GM23248 (cell line): ENCODE measurements around the gene RAB9A. TPM values are rescaled to one million over a fixed set of nuclear protein-coding genes. Genes with fewer than 3 reads are reported as not detected.

ENCODE experiments used
- DNase-seq: peaks from one replicate; pipeline ENCODE4 v3.0.0-alpha.2; 2015
- H2AFZ ChIP-seq: fragments of 200-600 bp; sonication (generic); 2 replicates; pipeline ENCODE4 v1.6.1; 2016; ENCODE audit warnings: antibody characterized with exemption
- H3F3A ChIP-seq: fragments of 200-600 bp; sonication (generic); 2 replicates; pipeline ENCODE4 v1.6.1; 2016; ENCODE audit warnings: mild to moderate bottlenecking, antibody characterized with exemption, mixed run types; ENCODE audit not compliant: insufficient read depth
- H3K27ac ChIP-seq: fragments of 200-600 bp; sonication (generic); 2 replicates; pipeline ENCODE4 v1.5.1; 2016; ENCODE audit warnings: mild to moderate bottlenecking
- H3K27me3 ChIP-seq: fragments of 200-600 bp; sonication (generic); replicated peaks from 2 replicates; pipeline ENCODE4 v1.6.1; 2016; ENCODE audit warnings: mild to moderate bottlenecking; ENCODE audit not compliant: insufficient read depth
- H3K36me3 ChIP-seq: fragments of 200-600 bp; sonication (generic); 2 replicates; pipeline ENCODE4 v1.6.1; 2016; ENCODE audit warnings: low read depth, mild to moderate bottlenecking
- H3K4me1 ChIP-seq: fragments of 200-600 bp; sonication (generic); 2 replicates; pipeline ENCODE4 v1.6.1; 2016; ENCODE audit warnings: mild to moderate bottlenecking; ENCODE audit not compliant: insufficient read depth
- H3K4me2 ChIP-seq: fragments of 200-600 bp; sonication (generic); one replicate; pipeline ENCODE4 v1.6.1; 2016; ENCODE audit warnings: mild to moderate bottlenecking; ENCODE audit not compliant: unreplicated experiment
- H3K4me3 ChIP-seq: fragments of 200-600 bp; sonication (generic); 2 replicates; pipeline ENCODE4 v1.5.1; 2016; ENCODE audit warnings: mild to moderate bottlenecking
- H3K79me2 ChIP-seq: fragments of 200-600 bp; sonication (generic); 2 replicates; pipeline ENCODE4 v1.6.1; 2016; ENCODE audit warnings: mild to moderate bottlenecking; ENCODE audit not compliant: insufficient read depth
- H3K9ac ChIP-seq: fragments of 200-600 bp; sonication (generic); 2 replicates; pipeline ENCODE4 v1.6.1; 2016; ENCODE audit warnings: mild to moderate bottlenecking
- H3K9me2 ChIP-seq: fragments of 200-600 bp; sonication (generic); 2 replicates; pipeline ENCODE4 v1.6.1; 2016; ENCODE audit warnings: mixed run types, mild to moderate bottlenecking, moderate library complexity; ENCODE audit not compliant: insufficient read depth
- H3K9me3 ChIP-seq: fragments of 200-600 bp; sonication (generic); one replicate; pipeline ENCODE4 v1.6.1; 2017; ENCODE audit warnings: low read depth
- H4K20me1 ChIP-seq: fragments of 200-600 bp; sonication (generic); 2 replicates; pipeline ENCODE4 v1.6.0; 2016; ENCODE audit not compliant: insufficient read depth
- EZH2 ChIP-seq: fragments of 200-600 bp; sonication (generic); IDR thresholded peaks from 2 replicates; pipeline ENCODE4 v1.6.1; 2018; ENCODE audit warnings: antibody characterized with exemption, mild to moderate bottlenecking; ENCODE audit not compliant: insufficient read depth, poor library complexity, severe bottlenecking
- EZH2phosphoT487 ChIP-seq: fragments of 200-600 bp; sonication (generic); IDR thresholded peaks from 2 replicates; pipeline ENCODE4 v1.6.1; 2018; ENCODE audit warnings: antibody characterized with exemption, moderate library complexity, mild to moderate bottlenecking, low read depth; ENCODE audit not compliant: insufficient read depth
- WGBS, 2 experiments: methylation state at CpG; one replicate each; pipeline ENCODE4 v1.1.6; 2015 to 2017; ENCODE audit warnings: low lambda C conversion rate in 2 of 2, low coverage in 1 of 2; ENCODE audit errors: missing lambda C conversion rate in 2 of 2; 5-methylcytosine and 5-hydroxymethylcytosine counted together
- in situ Hi-C: fragments of 300-500 bp; cut with MboI; formaldehyde crosslinking; loops from 2 replicates; pipeline ENCODE4 v1.15.0; 2020
- polyA plus RNA-seq: library from polyadenylated mRNA; unstranded; fragments of >200 nt; fragmentation: Nextera tagmentation; extraction: Ambion mirVana; gene quantifications from 2 replicates; pipeline ENCODE4 v1.2.1, GENCODE V29; 2016
- total RNA-seq: library from RNA; depleted of rRNA; stranded (reverse); fragments of >200 nt; shearing (Covaris generic); gene quantifications from 2 replicates; pipeline ENCODE4 v1.2.3, GENCODE V29; 2014

Gene RAB9A
- total and polyA plus RNA-seq, 2 experiments from 2014 or later: 38.9 to 40.4 TPM

- H3K79me2 ChIP-seq: peaks cover 100% of the 10 kb centered on the region
These were observed 6.7 kb downstream of the RAB9A start for GRCh38 chrX:13695601-13696115.

GRCh38 chrX:13697455-13697854, 8.5 kb downstream of the RAB9A start:
- in situ Hi-C loops: no loop called here
- Histone ChIP-seq H3K36me3 (no peaks in the 10 kb centered on the region), H3K79me2 (peaks cover 100% of the 10 kb centered on the region), H3K9me3 (no peaks in the 10 kb centered on the region), H2AFZ (no peak overlapping the region), H3K4me2 (no peak overlapping the region), H3K9me2 (no peaks in the 10 kb centered on the region), H3K27me3 (no peaks in the 10 kb centered on the region), H3K4me3 (no peak overlapping the region), H3F3A (no peaks in the 10 kb centered on the region), H3K9ac (no peak overlapping the region), H4K20me1 (peaks cover 7% of the 10 kb centered on the region; the same call in 1 of the 2 replicates), H3K27ac (no peak overlapping the region; the same call in 1 of the 2 replicates), H3K4me1 (peaks cover 44% of the 10 kb centered on the region)
- peak; percentile 33 for DNase-seq
- WGBS, 2 experiments: 63 to 75% methylated on average over 2 of the region's 2 CpGs
- TF ChIP-seq EZH2phosphoT487: no peak
- no peak for TF ChIP-seq EZH2

More at GRCh38 chrX:13695601-13696115, 6.7 kb downstream of the RAB9A start:
- Histone ChIP-seq H3K27ac (no peak overlapping the region), H3K9ac (no peak overlapping the region), H3K4me1 (peaks cover 48% of the 10 kb centered on the region), H3F3A (no peaks in the 10 kb centered on the region), H3K36me3 (no peaks in the 10 kb centered on the region), H3K4me2 (no peak overlapping the region), H3K4me3 (no peak overlapping the region), H3K9me2 (no peaks in the 10 kb centered on the region), H3K9me3 (no peaks in the 10 kb centered on the region), H3K27me3 (no peaks in the 10 kb centered on the region), H2AFZ (no peak overlapping the region), H4K20me1 (peaks cover 7% of the 10 kb centered on the region; the same call in 1 of the 2 replicates)
- WGBS, 2 experiments: 62 to 73% methylated on average over 4 of the region's 4 CpGs
- no peak for TF ChIP-seq EZH2
- TF ChIP-seq EZH2phosphoT487: no peak
- in situ Hi-C loops: no loop called here
- no peak for DNase-seq

DNA sequence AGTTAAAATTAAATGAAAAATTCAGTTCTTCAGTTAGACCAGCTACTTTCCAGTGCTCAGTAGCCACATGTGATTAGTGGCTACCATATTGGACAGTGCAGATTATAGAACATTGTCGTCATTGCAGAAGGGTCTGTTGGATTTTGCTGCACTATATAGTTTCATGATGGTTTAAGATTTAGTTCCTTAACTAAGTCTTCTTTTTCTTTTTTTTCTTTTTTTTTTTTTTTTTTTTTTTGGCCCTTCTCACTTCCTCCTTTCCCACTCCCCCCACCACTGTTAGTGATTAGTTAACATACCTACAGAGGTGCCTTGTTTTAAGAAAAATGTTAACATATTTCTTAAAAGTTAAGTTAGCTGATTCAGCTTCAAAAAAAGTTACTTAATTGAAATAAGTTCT, 9.0 kb downstream of the RAB9A start:
- TF ChIP-seq EZH2phosphoT487: no peak
- no peak for TF ChIP-seq EZH2
- Histone ChIP-seq H3K4me2 (no peak overlapping the region), H3K9me3 (no peaks in the 10 kb centered on the region), H3F3A (no peaks in the 10 kb centered on the region), H3K9me2 (no peaks in the 10 kb centered on the region), H3K27me3 (no peaks in the 10 kb centered on the region), H3K79me2 (peaks cover 100% of the 10 kb centered on the region), H2AFZ (no peak overlapping the region), H4K20me1 (peaks cover 7% of the 10 kb centered on the region; the same call in 1 of the 2 replicates), H3K36me3 (no peaks in the 10 kb centered on the region), H3K27ac (no peak overlapping the region; the same call in 1 of the 2 replicates), H3K9ac (no peak overlapping the region), H3K4me1 (peaks cover 43% of the 10 kb centered on the region), H3K4me3 (no peak overlapping the region)
- no peak for DNase-seq
- 100% methylated on average over 1 of the region's 1 CpG for WGBS, 2 experiments
- in situ Hi-C loops: no loop called here

GRCh38 chrX:13698432-13698831, 9.5 kb downstream of the RAB9A start:
- Histone ChIP-seq H3K4me1 (peaks cover 39% of the 10 kb centered on the region), H3F3A (no peaks in the 10 kb centered on the region), H3K4me2 (no peak overlapping the region), H3K9me3 (no peaks in the 10 kb centered on the region), H3K9me2 (no peaks in the 10 kb centered on the region), H3K27me3 (no peaks in the 10 kb centered on the region), H2AFZ (no peak overlapping the region), H4K20me1 (peaks cover 7% of the 10 kb centered on the region; the same call in 1 of the 2 replicates), H3K36me3 (no peaks in the 10 kb centered on the region), H3K79me2 (peaks cover 100% of the 10 kb centered on the region), H3K27ac (no peak overlapping the region), H3K9ac (no peak overlapping the region), H3K4me3 (no peak overlapping the region)
- WGBS, 2 experiments: 16 to 50% methylated on average over 1 of the region's 1 CpG
- no peak for DNase-seq
- TF ChIP-seq EZH2phosphoT487: no peak
- TF ChIP-seq EZH2: no peak
- in situ Hi-C loops: no loop called here
